NCI-H146 (cell line): ENCODE measurements around the gene LIMA1.

Experiments used
- DNase-seq: peaks from one replicate; lab custom pipeline; 2025; lab: John Stamatoyannopoulos, UW

The LIMA1 gene

DNA sequence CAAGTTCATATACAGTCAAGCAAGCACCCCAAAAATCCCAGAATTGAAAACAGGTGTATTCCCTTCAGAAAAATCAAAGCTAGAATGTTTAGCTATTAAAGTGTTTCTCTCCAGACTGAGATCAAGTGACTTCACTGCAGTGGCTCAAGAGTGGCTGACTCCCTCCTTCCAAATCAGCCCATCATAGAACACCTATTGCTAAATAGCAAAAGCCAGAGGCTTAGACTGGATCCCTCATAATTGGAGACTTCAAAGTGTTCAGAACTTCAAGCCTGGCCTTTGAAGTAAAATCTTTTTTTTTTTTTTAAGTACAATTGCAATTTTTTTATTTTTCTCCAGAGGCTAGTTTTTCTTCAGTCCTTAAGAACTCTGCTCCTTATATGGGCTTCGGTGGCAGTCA, 66.1 kb downstream of the LIMA1 start:
- DNase-seq: no peak

DNA sequence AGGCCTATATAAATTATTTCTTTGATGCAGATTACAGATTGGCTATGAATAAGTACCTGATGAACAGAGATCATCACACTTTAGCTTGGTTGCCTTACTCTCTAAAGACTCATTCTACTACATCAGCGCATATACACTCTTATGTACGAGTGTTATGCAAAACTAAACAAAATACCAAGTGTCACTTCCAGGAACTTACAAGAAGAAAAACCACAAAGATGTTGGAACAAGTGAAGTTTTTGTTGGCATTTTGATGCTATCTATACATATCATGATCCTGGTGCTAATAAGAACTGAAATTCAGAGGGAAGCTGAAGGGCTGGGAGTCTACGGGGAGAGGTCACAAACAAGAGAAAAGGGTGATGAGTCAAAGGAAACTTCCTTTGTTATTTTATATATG, 68.3 kb downstream of the LIMA1 start:
- no peak for DNase-seq

DNA sequence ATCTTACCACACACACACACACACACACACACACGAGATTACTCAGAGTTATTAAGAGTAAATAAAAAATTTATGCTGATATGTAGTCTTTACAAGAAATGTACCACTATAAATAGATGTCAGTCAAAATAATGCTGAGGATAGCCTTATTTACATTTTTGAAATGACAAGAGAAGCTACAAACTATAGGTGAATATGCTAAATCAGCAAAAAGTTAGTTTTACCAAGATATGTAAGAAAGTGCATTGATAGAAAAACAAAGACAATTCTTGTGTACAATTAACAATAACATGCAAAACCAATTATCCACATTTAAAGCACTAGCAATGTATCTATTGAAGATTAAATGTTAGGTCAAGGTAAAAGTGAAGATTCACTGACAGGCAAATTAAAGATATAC, 69.3 kb downstream of the LIMA1 start:
- DNase-seq: no peak

DNA sequence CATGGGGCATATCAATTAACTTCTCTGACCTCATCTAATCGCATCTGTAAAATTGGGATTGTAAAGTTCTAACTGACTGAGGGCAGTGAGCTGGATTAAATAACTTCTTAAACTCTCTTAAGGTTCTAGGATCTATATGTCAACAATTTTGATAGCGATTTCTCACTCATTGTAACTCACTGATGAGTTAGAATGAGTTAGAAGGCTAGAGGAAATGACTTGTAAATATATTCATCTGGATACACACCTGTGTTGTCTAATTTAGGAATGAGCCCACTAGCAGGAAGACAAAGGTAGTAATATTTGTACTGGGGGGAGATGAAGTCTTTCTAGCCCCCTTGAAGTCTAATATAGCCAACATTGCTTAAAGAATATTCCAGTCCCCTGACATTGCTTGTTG, 69.9 kb downstream of the LIMA1 start:
- no peak for DNase-seq

- DNase-seq: no peak
These were observed 71.3 kb downstream of the LIMA1 start for GRCh38 chr12:50212071-50212467.

DNA sequence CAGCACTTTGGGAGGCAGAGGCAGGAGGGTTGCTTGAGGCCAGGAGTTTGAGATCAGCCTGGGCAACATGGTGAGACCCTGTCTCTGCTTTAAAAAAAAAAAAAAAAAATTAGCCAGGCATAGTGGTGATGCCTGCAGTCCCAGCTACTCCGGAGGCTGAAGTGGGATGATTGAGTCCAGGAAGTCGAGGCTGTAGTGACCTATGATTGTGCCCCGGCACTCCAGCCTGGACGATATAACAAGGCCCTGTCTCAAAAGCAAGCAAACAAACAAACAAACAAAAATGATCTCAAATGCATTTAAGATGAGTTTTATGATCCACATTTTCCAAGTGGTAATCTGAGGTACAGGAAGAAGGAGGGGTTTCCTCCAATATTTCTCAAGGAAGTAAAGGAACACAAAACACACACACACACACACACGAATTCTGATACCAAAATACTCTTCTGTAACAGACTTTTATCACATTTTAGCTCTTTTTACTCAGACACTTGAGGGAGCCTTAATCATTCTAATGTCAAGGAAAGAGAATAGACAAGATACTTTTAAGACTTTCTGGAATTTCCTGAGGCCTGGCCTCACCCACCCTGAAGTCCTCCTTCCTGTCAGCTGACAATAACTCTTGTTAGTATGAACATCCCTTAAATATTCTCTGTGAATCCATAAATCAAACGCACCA, 71.8 kb downstream of the LIMA1 start:
- DNase-seq: no peak

DNA sequence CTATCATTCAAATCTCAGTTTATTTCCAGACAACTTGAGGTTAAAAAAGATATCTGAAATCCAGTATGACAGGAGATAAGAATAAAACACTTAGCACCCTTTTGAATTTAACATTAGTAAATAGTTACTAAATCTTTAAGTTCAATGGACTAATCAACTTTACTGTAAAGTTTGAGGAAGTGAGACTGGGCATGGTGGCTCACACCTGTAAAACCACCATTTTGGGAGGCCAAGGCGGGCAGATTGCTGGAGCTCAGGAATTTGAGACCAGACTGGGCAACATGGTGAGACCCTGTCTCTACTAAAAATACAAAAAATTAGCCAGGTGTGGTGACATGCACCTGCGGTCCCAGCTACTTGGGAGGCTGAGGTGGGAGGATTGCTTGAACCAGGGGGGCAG, 75.9 kb downstream of the LIMA1 start:
- no peak for DNase-seq

- DNase-seq: no peak
These were observed 77.7 kb downstream of the LIMA1 start for GRCh38 chr12:50205648-50206047.

GRCh38 chr12:50203691-50204090, 79.6 kb downstream of the LIMA1 start:
- DNase-seq: no peak

GRCh38 chr12:50201987-50202521, 81.3 kb downstream of the LIMA1 start:
- no peak for DNase-seq

GRCh38 chr12:50200552-50201273, 82.6 kb downstream of the LIMA1 start:
- DNase-seq: no peak

- no peak for DNase-seq
These were observed 84.5 kb downstream of the LIMA1 start for GRCh38 chr12:50198829-50199228.

- DNase-seq: no peak
These were observed 86.0 kb downstream of the LIMA1 start for GRCh38 chr12:50197297-50197727.

DNA sequence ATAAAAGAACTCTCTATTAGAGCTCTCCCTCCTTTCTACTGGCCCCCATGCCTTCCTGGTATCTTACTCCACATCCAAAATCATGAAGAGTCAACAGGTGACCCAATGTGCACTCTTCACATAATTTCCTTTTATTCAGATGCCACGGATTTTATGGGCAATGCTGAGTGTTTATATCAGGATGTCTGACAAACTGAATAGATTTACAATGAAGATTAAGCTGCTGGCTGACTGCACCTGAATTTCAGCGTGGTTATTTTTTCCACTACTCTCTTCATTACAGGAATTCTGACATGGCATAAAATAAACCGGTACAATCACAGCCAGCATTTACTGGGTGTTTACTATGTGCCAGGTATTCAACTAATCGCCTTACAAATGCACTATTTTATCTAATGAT, 86.8 kb downstream of the LIMA1 start:
- no peak for DNase-seq

GRCh38 chr12:50195832-50196231, 87.5 kb downstream of the LIMA1 start:
- no peak for DNase-seq

- no peak for DNase-seq
These were observed 90.4 kb downstream of the LIMA1 start for GRCh38 chr12:50192908-50193307.

DNA sequence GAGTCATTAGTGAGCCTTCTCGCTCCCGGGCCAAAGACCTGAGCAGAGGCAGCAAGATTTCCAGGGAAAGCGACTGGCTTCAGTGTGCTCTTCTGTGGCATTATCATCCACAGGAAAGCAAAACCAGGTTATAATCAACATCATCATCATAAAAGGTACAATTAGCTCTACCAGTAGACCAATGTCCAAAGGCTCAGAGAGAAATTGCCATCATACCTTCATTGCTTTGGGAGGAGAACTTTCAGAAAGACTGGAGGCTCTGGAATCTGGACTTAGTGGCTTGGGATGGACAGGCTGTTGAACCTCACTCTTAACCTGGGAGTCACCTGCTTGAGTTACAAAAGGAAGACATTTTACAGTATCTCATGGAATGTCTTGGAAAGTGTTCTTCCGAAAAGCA, 91.1 kb downstream of the LIMA1 start:
- DNase-seq: no peak

- no peak for DNase-seq
These were observed 92.5 kb downstream of the LIMA1 start for GRCh38 chr12:50190859-50191258.

GRCh38 chr12:50188875-50189575, 94.3 kb downstream of the LIMA1 start:
- DNase-seq: no peak

DNA sequence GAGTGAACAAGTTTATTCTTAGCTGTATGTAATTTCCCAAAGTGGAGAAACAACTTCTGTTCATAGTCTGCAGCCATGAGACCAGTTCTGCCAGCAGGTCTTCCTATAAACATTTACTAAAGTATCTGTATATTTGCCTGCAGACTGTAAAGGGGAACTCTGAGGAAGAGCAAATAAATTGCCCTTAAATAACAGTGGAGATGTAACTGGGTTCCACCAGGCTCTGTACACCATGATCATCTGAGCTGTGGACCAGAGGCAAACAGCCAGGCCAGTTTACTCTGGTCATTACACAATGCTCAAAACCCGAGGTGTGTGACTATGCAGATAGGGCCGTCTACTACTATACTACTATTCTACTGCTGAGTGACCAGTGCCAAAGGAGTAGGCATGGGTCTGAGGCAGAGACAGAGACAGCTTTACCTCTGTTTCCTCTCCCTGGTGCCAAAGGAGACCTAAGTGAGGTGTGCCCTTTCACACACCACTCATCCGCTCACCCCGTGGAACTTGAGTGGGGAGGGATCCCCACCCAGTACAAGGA, 95.0 kb downstream of the LIMA1 start:
- DNase-seq: no peak

DNA sequence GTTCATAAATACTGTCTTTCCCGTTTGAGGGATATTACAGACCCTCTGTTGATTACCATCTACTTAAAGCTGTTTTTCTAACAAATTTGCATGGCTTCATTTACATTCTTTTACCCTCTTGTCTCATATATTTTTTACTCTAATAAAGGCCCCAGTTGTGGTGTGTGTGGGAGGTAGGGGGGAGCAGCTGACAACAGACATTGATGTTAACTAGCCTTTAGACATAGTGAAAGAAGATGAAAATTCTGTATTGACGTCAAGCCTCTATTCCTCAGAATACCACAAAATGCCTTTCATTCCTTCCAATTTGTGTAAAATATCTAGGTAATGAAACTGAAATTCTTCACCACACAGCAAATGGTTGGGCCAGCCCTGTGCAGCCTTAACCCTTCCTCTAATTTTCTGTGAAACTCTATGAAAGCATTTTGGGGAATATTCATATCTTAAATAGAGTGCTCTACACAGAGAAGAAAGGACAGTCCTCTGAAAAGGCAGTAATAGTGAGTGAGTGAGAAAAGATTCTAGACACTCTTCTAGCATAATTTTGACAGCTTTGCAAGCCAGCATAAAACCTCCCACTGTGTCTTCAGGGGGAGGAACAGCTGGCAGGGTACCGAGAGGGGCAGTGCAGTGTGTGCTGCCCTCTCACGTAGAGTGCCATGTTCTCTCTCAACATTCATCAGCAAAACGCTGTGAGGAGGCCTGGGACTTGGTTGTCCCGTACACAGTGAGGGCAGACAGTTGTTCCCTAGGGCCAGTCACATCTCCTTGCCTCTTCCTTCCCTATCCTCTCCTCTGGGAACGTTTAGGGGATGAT, 96.0 kb downstream of the LIMA1 start:
- DNase-seq: no peak

GRCh38 chr12:50186681-50187080, 96.6 kb downstream of the LIMA1 start:
- DNase-seq: no peak
